OCI-LY1 (cell line): ENCODE results near the gene SIKE1.
"Not testable (repeated sequence)": the region's sequence is repeated elsewhere in the genome, so short reads cannot be mapped to it uniquely, and the experiment has no call there.

Experiments used
- EZH2 ChIP-seq: fragments of 200-600 bp; sonication (generic), shearing (Covaris generic); IDR thresholded peaks from 2 replicates; pipeline ENCODE4 v1.8.0; 2017; ENCODE audit warnings: borderline replicate concordance, mixed run types, mild to moderate bottlenecking, antibody characterized with exemption, low read length, moderate library complexity, mixed read lengths
- TF ChIP-seq, protein P1 (sequence below): fragments of 200-600 bp; sonication (generic), shearing (Covaris generic); IDR thresholded peaks from 2 replicates; pipeline ENCODE4 v1.5.1; 2017; ENCODE audit warnings: mild to moderate bottlenecking, antibody characterized with exemption, low read length, moderate library complexity, mixed read lengths

DNA sequence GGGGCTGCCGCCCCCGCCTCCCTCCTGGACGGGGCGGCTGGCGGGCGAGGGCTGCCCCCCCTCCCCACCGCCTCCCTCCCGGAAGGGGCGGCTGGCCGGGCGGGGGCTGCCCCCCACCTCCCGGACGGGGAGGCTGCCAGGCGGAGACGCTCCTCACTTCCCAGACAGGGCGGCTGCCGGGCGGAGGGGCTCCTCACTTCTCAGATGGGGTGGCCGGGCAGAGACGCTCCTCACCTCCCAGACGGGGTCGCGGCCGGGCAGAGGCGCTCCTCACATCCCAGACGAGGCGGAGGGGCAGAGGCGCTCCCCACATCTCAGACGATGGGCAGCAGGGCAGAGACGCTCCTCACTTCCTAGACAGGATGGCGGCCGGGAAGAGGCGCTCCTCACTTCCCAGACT is 24.0 kb upstream of the SIKE1 start:
- TF ChIP-seq, protein P1, sequence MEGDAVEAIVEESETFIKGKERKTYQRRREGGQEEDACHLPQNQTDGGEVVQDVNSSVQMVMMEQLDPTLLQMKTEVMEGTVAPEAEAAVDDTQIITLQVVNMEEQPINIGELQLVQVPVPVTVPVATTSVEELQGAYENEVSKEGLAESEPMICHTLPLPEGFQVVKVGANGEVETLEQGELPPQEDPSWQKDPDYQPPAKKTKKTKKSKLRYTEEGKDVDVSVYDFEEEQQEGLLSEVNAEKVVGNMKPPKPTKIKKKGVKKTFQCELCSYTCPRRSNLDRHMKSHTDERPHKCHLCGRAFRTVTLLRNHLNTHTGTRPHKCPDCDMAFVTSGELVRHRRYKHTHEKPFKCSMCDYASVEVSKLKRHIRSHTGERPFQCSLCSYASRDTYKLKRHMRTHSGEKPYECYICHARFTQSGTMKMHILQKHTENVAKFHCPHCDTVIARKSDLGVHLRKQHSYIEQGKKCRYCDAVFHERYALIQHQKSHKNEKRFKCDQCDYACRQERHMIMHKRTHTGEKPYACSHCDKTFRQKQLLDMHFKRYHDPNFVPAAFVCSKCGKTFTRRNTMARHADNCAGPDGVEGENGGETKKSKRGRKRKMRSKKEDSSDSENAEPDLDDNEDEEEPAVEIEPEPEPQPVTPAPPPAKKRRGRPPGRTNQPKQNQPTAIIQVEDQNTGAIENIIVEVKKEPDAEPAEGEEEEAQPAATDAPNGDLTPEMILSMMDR: not testable (repeated sequence)
- not testable (repeated sequence) for TF ChIP-seq EZH2
